ENCODE results near the gene NPAP1. TPM values are rescaled to one million over a fixed set of nuclear protein-coding genes. Genes with fewer than 3 reads are reported as not detected.

The NPAP1 gene
- total RNA-seq (2021; ENCODE audit: unreplicated experiment) (not detected), Bru-seq, nascent RNA (not detected), BruChase-seq, experiment 1, labeled RNA remaining after a 2-hour chase (not detected), BruChase-seq, experiment 2, labeled RNA remaining after a 6-hour chase (not detected)
- 0.05 TPM for polyA plus RNA-seq (2012; ENCODE audit: insufficient read length)
- long read RNA-seq = 0 reads

- H3K4me1 ChIP-seq (ENCODE audit: control insufficient read depth, insufficient read depth, low read length) = no peaks in the 10 kb centered on the region
- CTCF ChIA-PET = interaction anchor here (0.7 kb wide), 1 partner anchor 226 kb away, joined by 3 read pairs; no protein-coding TSS in a partner anchor
- in situ Hi-C loops (cut with HindIII; ENCODE audit: low pct_unique_long_range_greater_than_20kb, low sequenced_read_pairs) = no loop called here
- ATAC-seq (no peak), DNase-seq (ENCODE audit: low read depth, low spot score) (no peak)
- no TSS peak for BruUV-seq (replicated peaks)
- H3K4me3 ChIP-seq (ENCODE audit: low read depth in 2 of 2, low read length in 2 of 2) = no peak within 1 kb of the TSS
- TF ChIP-seq SIN3A (IDR thresholded peaks at IDR 0.05; ENCODE audit: borderline replicate concordance, insufficient read depth, low read depth, low read length) (no peak), CTCF (IDR thresholded peaks at IDR 0.05) (no peak), POLR2AphosphoS5 (IDR thresholded peaks at IDR 0.05; ENCODE audit: low read depth, low read length) (no peak), TCF7L2 (IDR thresholded peaks at IDR 0.05; ENCODE audit: low read depth, low read length) (no peak), REST (IDR thresholded peaks at IDR 0.05; ENCODE audit: insufficient read depth in 1 of 2, low read depth in 2 of 2, low read length in 1 of 2) (no peak)
- POLR2A ChIA-PET = no interaction called here
- no peaks in the 10 kb centered on the region for H3K9me3 ChIP-seq (ENCODE audit: control insufficient read depth, insufficient read depth, low read depth, low read length)
- no peak within 1 kb of the TSS for H3K27ac ChIP-seq (ENCODE audit: low read length)
- H3K27me3 ChIP-seq (ENCODE audit: control insufficient read depth, insufficient read depth, low read length) = no peaks in the 10 kb centered on the region
- no peaks in the 10 kb centered on the region for H3K36me3 ChIP-seq (ENCODE audit: control insufficient read depth, insufficient read depth, low read length)
- intact Hi-C loops (cut with micrococcal nuclease; ENCODE audit: unreplicated experiment) = no loop called here
Observed at GRCh38 chr15:24675332-24676144, at the start of gene NPAP1. TSS of gene NPAP1 (plus strand) at chr15:24675775. CDS start at chr15:24675868, 93 bp downstream.

- no TSS peak for BruUV-seq (replicated peaks)
- ATAC-seq (no peak), DNase-seq (ENCODE audit: low read depth, low spot score) (no peak)
- ChIA-PET CTCF (no interaction called here), POLR2A (no interaction called here)
- Histone ChIP-seq H3K27ac (ENCODE audit: low read length) (no peak overlapping the region), H3K36me3 (ENCODE audit: control insufficient read depth, insufficient read depth, low read length) (no peaks in the 10 kb centered on the region), H3K4me3 (ENCODE audit: low read depth in 2 of 2, low read length in 2 of 2) (no peak overlapping the region), H3K9me3 (ENCODE audit: control insufficient read depth, insufficient read depth, low read depth, low read length) (no peaks in the 10 kb centered on the region), H3K27me3 (ENCODE audit: control insufficient read depth, insufficient read depth, low read length) (no peaks in the 10 kb centered on the region), H3K4me1 (ENCODE audit: control insufficient read depth, insufficient read depth, low read length) (no peaks in the 10 kb centered on the region)
- no peak for TF ChIP-seq TCF7L2 (IDR thresholded peaks at IDR 0.05; ENCODE audit: low read depth, low read length)
- TF ChIP-seq REST (IDR thresholded peaks at IDR 0.05; ENCODE audit: insufficient read depth in 1 of 2, low read depth in 2 of 2, low read length in 1 of 2) = no peak
- TF ChIP-seq SIN3A (IDR thresholded peaks at IDR 0.05; ENCODE audit: borderline replicate concordance, insufficient read depth, low read depth, low read length) = no peak
- TF ChIP-seq POLR2AphosphoS5 (IDR thresholded peaks at IDR 0.05; ENCODE audit: low read depth, low read length) = no peak
- TF ChIP-seq CTCF (IDR thresholded peaks at IDR 0.05) = no peak
- intact Hi-C loops (cut with micrococcal nuclease; ENCODE audit: unreplicated experiment) = no loop called here
- in situ Hi-C loops (cut with HindIII; ENCODE audit: low pct_unique_long_range_greater_than_20kb, low sequenced_read_pairs) = no loop called here
Observed at GRCh38 chr15:24627443-24627842, 48.1 kb upstream of the NPAP1 start.
